Measurements from ENCODE around the gene DZIP3. TPM values are rescaled to one million over a fixed set of nuclear protein-coding genes. Genes with fewer than 3 reads are reported as not detected.
"Not testable (repeated sequence)": the region's sequence is repeated elsewhere in the genome, so short reads cannot be mapped to it uniquely, and the experiment has no call there.

The DZIP3 gene
- total RNA-seq, 1 experiment from 2014 or later, result 12.2 TPM

- H3K4me1 Mint-ChIP-seq (ENCODE audit: low read depth, unreplicated experiment), result no peaks in the 10 kb centered on the region
- H3K4me3 Mint-ChIP-seq (ENCODE audit: low read depth, unreplicated experiment), result no peak overlapping the region
- no peaks in the 10 kb centered on the region for H3K27me3 Mint-ChIP-seq (ENCODE audit: unreplicated experiment)
- H3K27ac Mint-ChIP-seq (ENCODE audit: unreplicated experiment), result no peak overlapping the region
- no peak for DNase-seq
- no peaks in the 10 kb centered on the region for H3K36me3 Mint-ChIP-seq (ENCODE audit: insufficient read depth, unreplicated experiment)
- no TSS peak for BruUV-seq (replicated peaks)
- H3K9me3 Mint-ChIP-seq (ENCODE audit: low read depth, unreplicated experiment), result no peaks in the 10 kb centered on the region
- CTCF ChIA-PET, result no interaction called here
- intact Hi-C loops (cut with micrococcal nuclease; ENCODE audit: unreplicated experiment), result no loop called here
- no peak for TF ChIP-seq CTCF (IDR thresholded peaks at IDR 0.05; ENCODE audit: unreplicated experiment)
These were observed 21.1 kb downstream of the DZIP3 start for GRCh38 chr3:108610651-108611050.

DNA sequence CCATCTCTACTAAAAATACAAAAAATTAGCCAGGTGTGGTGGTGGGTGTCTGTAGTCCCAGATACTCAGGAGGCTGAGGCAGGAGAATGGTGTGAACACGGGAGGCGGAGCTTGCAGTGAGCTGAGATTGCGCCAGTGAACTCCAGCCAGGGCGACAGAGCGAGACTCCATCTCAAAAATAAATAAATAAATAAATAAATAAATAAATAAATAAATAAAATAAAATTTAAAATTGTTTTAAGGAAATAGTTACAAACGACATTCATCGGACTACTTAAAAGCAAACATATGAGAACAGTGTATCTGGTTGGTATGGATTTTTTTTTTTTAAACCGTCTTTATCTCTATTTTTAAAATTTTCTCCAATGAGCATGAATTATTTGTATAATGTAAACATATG is 26.6 kb downstream of the DZIP3 start:
- H3K4me3 Mint-ChIP-seq (ENCODE audit: low read depth, unreplicated experiment); CTCF ChIA-PET; H3K27ac Mint-ChIP-seq (ENCODE audit: unreplicated experiment); BruUV-seq (replicated peaks); DNase-seq; H3K36me3 Mint-ChIP-seq (ENCODE audit: insufficient read depth, unreplicated experiment); H3K9me3 Mint-ChIP-seq (ENCODE audit: low read depth, unreplicated experiment); intact Hi-C loops (cut with micrococcal nuclease; ENCODE audit: unreplicated experiment); H3K4me1 Mint-ChIP-seq (ENCODE audit: low read depth, unreplicated experiment); H3K27me3 Mint-ChIP-seq (ENCODE audit: unreplicated experiment): not testable (repeated sequence)

DNA sequence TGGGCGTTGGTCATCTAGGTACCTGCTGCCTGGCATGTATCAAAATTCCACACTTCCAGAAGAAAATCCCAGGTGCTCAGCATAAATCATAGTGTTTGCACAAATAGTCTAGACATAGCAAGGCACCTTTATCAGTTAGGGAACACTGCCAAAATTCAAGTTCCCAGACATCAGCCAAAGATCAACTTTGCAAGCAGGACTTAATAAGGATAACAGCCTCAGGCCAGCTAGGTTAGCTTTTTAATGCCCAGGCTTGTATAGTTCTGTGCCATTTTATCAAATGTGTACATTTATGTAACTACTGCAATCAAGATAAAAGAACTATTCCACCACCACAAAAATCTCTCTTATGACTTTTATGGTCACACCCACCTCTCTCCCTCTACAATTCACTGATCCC is 30.7 kb downstream of the DZIP3 start:
- Mint-ChIP-seq H3K4me3 (ENCODE audit: low read depth, unreplicated experiment) (no peak overlapping the region), H3K9me3 (ENCODE audit: low read depth, unreplicated experiment) (no peaks in the 10 kb centered on the region), H3K27ac (ENCODE audit: unreplicated experiment) (no peak overlapping the region), H3K4me1 (ENCODE audit: low read depth, unreplicated experiment) (peaks cover 7% of the 10 kb centered on the region), H3K36me3 (ENCODE audit: insufficient read depth, unreplicated experiment) (no peaks in the 10 kb centered on the region), H3K27me3 (ENCODE audit: unreplicated experiment) (no peaks in the 10 kb centered on the region)
- CTCF ChIA-PET, result no interaction called here
- DNase-seq, result peak; percentile 3
- TF ChIP-seq CTCF (IDR thresholded peaks at IDR 0.05; ENCODE audit: unreplicated experiment), result no peak
- intact Hi-C loops (cut with micrococcal nuclease; ENCODE audit: unreplicated experiment), result no loop called here
- BruUV-seq (replicated peaks), result no TSS peak

GRCh38 chr3:108623504-108623903 is 34.0 kb downstream of the DZIP3 start:
- no peak for DNase-seq
- no peak overlapping the region for H3K27ac Mint-ChIP-seq (ENCODE audit: unreplicated experiment)
- H3K4me3 Mint-ChIP-seq (ENCODE audit: low read depth, unreplicated experiment), result no peak overlapping the region
- no peak for TF ChIP-seq CTCF (IDR thresholded peaks at IDR 0.05; ENCODE audit: unreplicated experiment)
- no peaks in the 10 kb centered on the region for H3K9me3 Mint-ChIP-seq (ENCODE audit: low read depth, unreplicated experiment)
- BruUV-seq (replicated peaks), result no TSS peak
- CTCF ChIA-PET, result interaction anchor here (0.6 kb wide), 1 partner anchor 32 kb away, joined by 6 read pairs; no protein-coding TSS in a partner anchor
- intact Hi-C loops (cut with micrococcal nuclease; ENCODE audit: unreplicated experiment), result no loop called here
- H3K4me1 Mint-ChIP-seq (ENCODE audit: low read depth, unreplicated experiment), result peaks cover 7% of the 10 kb centered on the region
- H3K27me3 Mint-ChIP-seq (ENCODE audit: unreplicated experiment), result no peaks in the 10 kb centered on the region
- no peaks in the 10 kb centered on the region for H3K36me3 Mint-ChIP-seq (ENCODE audit: insufficient read depth, unreplicated experiment)

DNA sequence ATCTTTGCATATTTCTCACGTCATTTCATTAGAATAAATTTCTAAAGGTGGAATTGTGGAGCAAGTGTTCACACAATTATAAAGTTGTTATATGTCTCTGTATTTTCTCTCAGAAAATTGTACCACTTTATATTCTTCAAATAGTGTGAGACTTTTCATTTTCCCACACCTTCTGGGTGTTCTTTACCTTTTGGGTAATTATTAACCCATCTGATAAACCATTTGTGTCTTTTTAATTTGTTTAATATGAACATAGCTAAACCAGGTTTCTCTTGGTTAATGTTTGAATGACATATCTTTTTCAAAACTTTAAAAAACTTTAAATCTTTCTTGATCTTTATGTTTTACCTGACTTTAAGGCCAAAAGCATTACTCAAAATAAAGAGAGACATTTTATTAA is 40.5 kb downstream of the DZIP3 start:
- BruUV-seq (replicated peaks), result no TSS peak
- Mint-ChIP-seq H3K27ac (ENCODE audit: unreplicated experiment) (no peak overlapping the region), H3K9me3 (ENCODE audit: low read depth, unreplicated experiment) (no peaks in the 10 kb centered on the region), H3K36me3 (ENCODE audit: insufficient read depth, unreplicated experiment) (no peaks in the 10 kb centered on the region), H3K4me1 (ENCODE audit: low read depth, unreplicated experiment) (peaks cover 19% of the 10 kb centered on the region), H3K27me3 (ENCODE audit: unreplicated experiment) (no peaks in the 10 kb centered on the region), H3K4me3 (ENCODE audit: low read depth, unreplicated experiment) (no peak overlapping the region)
- intact Hi-C loops (cut with micrococcal nuclease; ENCODE audit: unreplicated experiment), result no loop called here
- CTCF ChIA-PET, result no interaction called here
- no peak for DNase-seq
- TF ChIP-seq CTCF (IDR thresholded peaks at IDR 0.05; ENCODE audit: unreplicated experiment), result no peak

Data from Calu3 (cell line).